ENCODE measurements around the gene SIK3. TPM values are rescaled to one million over a fixed set of nuclear protein-coding genes. Genes with fewer than 3 reads are reported as not detected.

The SIK3 gene
- total RNA-seq, 2 experiments from 2014 or later, result 81.4 to 86.1 TPM

GRCh38 chr11:117059611-117060148 lies 38.5 kb downstream of the SIK3 start:
- no peaks in the 10 kb centered on the region for H3K9me3 ChIP-seq (ENCODE audit: control insufficient read depth in 1 of 2, insufficient read depth in 1 of 2, low read length in 2 of 2)
- ATAC-seq (ENCODE audit: poor library complexity) (no peak), DNase-seq (no peak)
- H3K4me1 ChIP-seq (ENCODE audit: insufficient read depth, low read length), result peaks cover 13% of the 10 kb centered on the region
- no peak overlapping the region for H3K4me3 ChIP-seq (ENCODE audit: low read length)
- no peak overlapping the region for H3K4me3 Mint-ChIP-seq
- H3K9me3 Mint-ChIP-seq, result no peaks in the 10 kb centered on the region
- H3K27ac ChIP-seq (ENCODE audit: low read depth in 1 of 2, low read length in 2 of 2), result no peak overlapping the region
- no peak overlapping the region for H3K27ac Mint-ChIP-seq
- no peaks in the 10 kb centered on the region for H3K27me3 Mint-ChIP-seq
- H3K36me3 Mint-ChIP-seq (ENCODE audit: low read depth), result peaks cover 4% of the 10 kb centered on the region
- POLR2A ChIA-PET, result interaction anchor here (0.7 kb wide), 1 partner anchor 98 kb away, joined by 3 read pairs; no protein-coding TSS in a partner anchor
- peaks cover 74% of the 10 kb centered on the region for H3K4me1 Mint-ChIP-seq (ENCODE audit: low read depth)
- no peak for TF ChIP-seq CTCF (IDR thresholded peaks at IDR 0.05)
- H3K27me3 ChIP-seq (ENCODE audit: control insufficient read depth in 1 of 2, insufficient read depth in 2 of 2, low read length in 2 of 2), result no peaks in the 10 kb centered on the region
- peaks cover 3% of the 10 kb centered on the region for H3K36me3 ChIP-seq (ENCODE audit: insufficient read depth, low read length)
- intact Hi-C loops (cut with DNase I, micrococcal nuclease), result loop anchor here in 1 of 2 experiments (2.0 to 5.0 kb wide), 2 partner anchors 15 to 32 kb away; no protein-coding TSS in a partner anchor
- CTCF ChIA-PET, result interaction anchor here (1.0 kb wide), 1 partner anchor 9 kb away, joined by 3 read pairs; no protein-coding TSS in a partner anchor

- Mint-ChIP-seq H3K4me3 (no peak overlapping the region), H3K9me3 (no peaks in the 10 kb centered on the region), H3K4me1 (ENCODE audit: low read depth) (peaks cover 72% of the 10 kb centered on the region), H3K27me3 (no peaks in the 10 kb centered on the region), H3K27ac (no peak overlapping the region), H3K36me3 (ENCODE audit: low read depth) (peaks cover 4% of the 10 kb centered on the region)
- H3K27ac ChIP-seq (ENCODE audit: low read depth in 1 of 2, low read length in 2 of 2), result no peak overlapping the region
- intact Hi-C loops (cut with DNase I, micrococcal nuclease), result loop anchor here in 1 of 2 experiments (2.0 kb wide), 1 partner anchor 14 kb away; no protein-coding TSS in a partner anchor
- peaks cover 12% of the 10 kb centered on the region for H3K4me1 ChIP-seq (ENCODE audit: insufficient read depth, low read length)
- no peak for TF ChIP-seq CTCF (IDR thresholded peaks at IDR 0.05)
- ChIA-PET POLR2A (interaction anchor here (0.7 kb wide), 1 partner anchor 97 kb away, joined by 3 read pairs; no protein-coding TSS in a partner anchor), CTCF (interaction anchor here (0.9 to 1.0 kb wide), 2 partner anchors 10 to 16 kb away, joined by 3 read pairs; no protein-coding TSS in a partner anchor)
- DNase-seq, result no peak
- H3K27me3 ChIP-seq (ENCODE audit: control insufficient read depth in 1 of 2, insufficient read depth in 2 of 2, low read length in 2 of 2), result no peaks in the 10 kb centered on the region
- peaks cover 7% of the 10 kb centered on the region for H3K36me3 ChIP-seq (ENCODE audit: insufficient read depth, low read length)
- H3K9me3 ChIP-seq (ENCODE audit: control insufficient read depth in 1 of 2, insufficient read depth in 1 of 2, low read length in 2 of 2), result no peaks in the 10 kb centered on the region
- ATAC-seq (ENCODE audit: poor library complexity), result no peak
- no peak overlapping the region for H3K4me3 ChIP-seq (ENCODE audit: low read length)
These were observed 39.4 kb downstream of the SIK3 start for GRCh38 chr11:117058761-117059261.

GRCh38 chr11:117057727-117058126 lies 40.5 kb downstream of the SIK3 start:
- peaks cover 65% of the 10 kb centered on the region for H3K4me1 Mint-ChIP-seq (ENCODE audit: low read depth)
- H3K27me3 Mint-ChIP-seq, result no peaks in the 10 kb centered on the region
- Histone ChIP-seq H3K9me3 (ENCODE audit: control insufficient read depth in 1 of 2, insufficient read depth in 1 of 2, low read length in 2 of 2) (no peaks in the 10 kb centered on the region), H3K27ac (ENCODE audit: low read depth in 1 of 2, low read length in 2 of 2) (no peak overlapping the region), H3K4me3 (ENCODE audit: low read length) (no peak overlapping the region), H3K4me1 (ENCODE audit: insufficient read depth, low read length) (peaks cover 5% of the 10 kb centered on the region), H3K27me3 (ENCODE audit: control insufficient read depth in 1 of 2, insufficient read depth in 2 of 2, low read length in 2 of 2) (no peaks in the 10 kb centered on the region), H3K36me3 (ENCODE audit: insufficient read depth, low read length) (peaks cover 7% of the 10 kb centered on the region)
- DNase-seq (no peak), ATAC-seq (ENCODE audit: poor library complexity) (no peak)
- ChIA-PET CTCF (interaction anchor here (0.6 kb wide), 1 partner anchor 37 kb away, joined by 3 read pairs; no protein-coding TSS in a partner anchor), POLR2A (interaction anchor here (0.9 kb wide), 1 partner anchor 40 kb away, joined by 3 read pairs; the partner anchor contains the start of gene SIK3)
- intact Hi-C loops (cut with DNase I, micrococcal nuclease), result loop anchor here in 1 of 2 experiments (2.0 kb wide), 1 partner anchor 13 kb away; no protein-coding TSS in a partner anchor
- no peak overlapping the region for H3K4me3 Mint-ChIP-seq
- no peaks in the 10 kb centered on the region for H3K9me3 Mint-ChIP-seq
- H3K27ac Mint-ChIP-seq, result no peak overlapping the region
- H3K36me3 Mint-ChIP-seq (ENCODE audit: low read depth), result peaks cover 4% of the 10 kb centered on the region
- TF ChIP-seq CTCF (IDR thresholded peaks at IDR 0.05), result no peak

Measured in CD4-positive, alpha-beta T cell (primary cell).